HEK293 (cell line): Measurements from ENCODE around the gene TET3.

Experiments used
- CTCF ChIA-PET: fragments of 350-600 bp; formaldehyde crosslinking; extraction: SDS; loops from one replicate; lab custom pipeline; 2021; ENCODE audit warnings: antibody characterized with exemption; lab: Yijun Ruan, JAX
- POLR2A ChIA-PET: fragments of 300-600 bp; formaldehyde crosslinking; extraction: SDS; loops from one replicate; lab custom pipeline; 2020; ENCODE audit warnings: antibody characterized with exemption, inconsistent platforms; lab: Yijun Ruan, JAX
- H3K27ac ChIP-seq: fragments of 200-500 bp; sonication (Bioruptor generic); 2 replicates; pipeline ENCODE4 v1.5.1; 2014; ENCODE audit warnings: low read depth, low read length, control low read depth, inconsistent platforms; ENCODE audit errors: extremely low read depth
- H3K36me3 ChIP-seq, 2 experiments: fragments of 200-500 bp in 1 of 2; sonication (Bioruptor generic) in 1 of 2; 1 replicate in 1 of 2; 2 replicates in 1 of 2; pipeline ENCODE4 v1.5.1; 2014 to 2017; ENCODE audit warnings: inconsistent platforms in 2 of 2, low read length in 2 of 2; ENCODE audit not compliant: control insufficient read depth in 2 of 2, insufficient read depth in 1 of 2
- H3K4me1 ChIP-seq: fragments of 200-500 bp; sonication (Bioruptor generic); 2 replicates; pipeline ENCODE4 v1.5.1; 2014; ENCODE audit warnings: mild to moderate bottlenecking, low read length, inconsistent platforms; ENCODE audit not compliant: control insufficient read depth, insufficient read depth
- H3K4me3 ChIP-seq: 2 replicates; pipeline ENCODE4 v1.5.1; 2011; ENCODE audit warnings: low read depth, mild to moderate bottlenecking, control low read depth, low read length, moderate library complexity
- H3K9me3 ChIP-seq: fragments of 200-500 bp; sonication (Bioruptor generic); 2 replicates; pipeline ENCODE4 v1.5.1; 2014; ENCODE audit warnings: low read depth, low read length, inconsistent platforms; ENCODE audit not compliant: control insufficient read depth, insufficient read depth
- EGR2 ChIP-seq: fragments of 450-650 bp; formaldehyde crosslinking; IDR thresholded peaks from 2 replicates; pipeline ENCODE4 v1.5.1; 2016; ENCODE audit warnings: low read depth, missing biosample characterization, missing genetic modification characterization
- GLI2 ChIP-seq: fragments of 450-650 bp; formaldehyde crosslinking; IDR thresholded peaks from 2 replicates; pipeline ENCODE4; 2017; ENCODE audit warnings: missing biosample characterization, missing genetic modification characterization, low read depth, borderline replicate concordance
- GLIS2 ChIP-seq: fragments of 450-650 bp; formaldehyde crosslinking; IDR thresholded peaks from 2 replicates; pipeline ENCODE4 v1.5.1; 2016; ENCODE audit warnings: missing biosample characterization, missing genetic modification characterization
- OVOL3 ChIP-seq: fragments of 450-650 bp; formaldehyde crosslinking; IDR thresholded peaks from 2 replicates; pipeline ENCODE4 v1.5.1; 2016; ENCODE audit warnings: missing biosample characterization, missing genetic modification characterization
- PATZ1 ChIP-seq: fragments of 450-650 bp; formaldehyde crosslinking; IDR thresholded peaks from 2 replicates; pipeline ENCODE4 v1.5.1; 2016; ENCODE audit warnings: missing biosample characterization, missing genetic modification characterization
- PRDM1 ChIP-seq: fragments of 450-650 bp; formaldehyde crosslinking; IDR thresholded peaks from 2 replicates; pipeline ENCODE4; 2016; ENCODE audit warnings: missing biosample characterization, missing genetic modification characterization
- SALL2 ChIP-seq: fragments of 450-650 bp; formaldehyde crosslinking; IDR thresholded peaks from 2 replicates; pipeline ENCODE4 v1.5.0; 2017; ENCODE audit warnings: missing biosample characterization, mild to moderate bottlenecking, missing genetic modification characterization, borderline replicate concordance
- SP2 ChIP-seq: fragments of 450-650 bp; formaldehyde crosslinking; IDR thresholded peaks from 2 replicates; pipeline ENCODE4 v1.5.1; 2016; ENCODE audit warnings: missing biosample characterization, missing genetic modification characterization
- SP7 ChIP-seq: fragments of 450-650 bp; formaldehyde crosslinking; IDR thresholded peaks from 2 replicates; pipeline ENCODE4 v1.5.1; 2016; ENCODE audit warnings: missing biosample characterization, missing genetic modification characterization
- ZBTB11 ChIP-seq: fragments of 450-650 bp; formaldehyde crosslinking; conservative IDR thresholded peaks from 2 replicates; pipeline ENCODE4 v1.5.1; 2016; ENCODE audit warnings: low read depth, missing biosample characterization, missing genetic modification characterization
- ZBTB26 ChIP-seq: fragments of 450-650 bp; formaldehyde crosslinking; optimal IDR thresholded peaks from 2 replicates; pipeline ENCODE3; 2016; ENCODE audit warnings: missing biosample characterization, mild to moderate bottlenecking, missing genetic modification characterization
- ZBTB44 ChIP-seq: fragments of 450-650 bp; IDR thresholded peaks from 2 replicates; pipeline ENCODE4 v1.5.1; 2018; ENCODE audit warnings: missing biosample characterization, mild to moderate bottlenecking, missing genetic modification characterization
- ZIC2 ChIP-seq: fragments of 450-650 bp; formaldehyde crosslinking; IDR thresholded peaks from 2 replicates; pipeline ENCODE4 v1.5.1; 2016; ENCODE audit warnings: missing biosample characterization, missing genetic modification characterization
- ZNF184 ChIP-seq: fragments of 450-650 bp; IDR thresholded peaks from 2 replicates; pipeline ENCODE4 v1.5.1; 2018; ENCODE audit warnings: missing biosample characterization, mild to moderate bottlenecking, missing genetic modification characterization
- ZNF248 ChIP-seq: fragments of 450-650 bp; formaldehyde crosslinking; IDR thresholded peaks from 2 replicates; pipeline ENCODE4 v1.5.1; 2017; ENCODE audit warnings: missing biosample characterization, missing genetic modification characterization
- ZNF280C ChIP-seq: fragments of 450-650 bp; formaldehyde crosslinking; IDR thresholded peaks from 2 replicates; pipeline ENCODE4 v1.5.1; 2016; ENCODE audit warnings: missing biosample characterization, missing genetic modification characterization
- ZNF521 ChIP-seq: fragments of 450-650 bp; formaldehyde crosslinking; IDR thresholded peaks from 2 replicates; pipeline ENCODE4 v1.5.1; 2017; ENCODE audit warnings: missing biosample characterization, mild to moderate bottlenecking, missing genetic modification characterization
- ZNF571 ChIP-seq: fragments of 450-650 bp; formaldehyde crosslinking; IDR thresholded peaks from 2 replicates; pipeline ENCODE4 v1.5.0; 2017; ENCODE audit warnings: missing biosample characterization, missing genetic modification characterization
- ZNF580 ChIP-seq: fragments of 450-650 bp; formaldehyde crosslinking; IDR thresholded peaks from 2 replicates; pipeline ENCODE4 v1.5.1; 2016; ENCODE audit warnings: missing biosample characterization, missing genetic modification characterization
- ZNF701 ChIP-seq: fragments of 450-650 bp; formaldehyde crosslinking; IDR thresholded peaks from 2 replicates; pipeline ENCODE4 v1.5.1; 2016; ENCODE audit warnings: missing biosample characterization, missing genetic modification characterization
- ZNF792 ChIP-seq: fragments of 450-650 bp; formaldehyde crosslinking; IDR thresholded peaks from 2 replicates; pipeline ENCODE4 v1.5.1; 2016; ENCODE audit warnings: missing biosample characterization, missing genetic modification characterization
- ZSCAN23 ChIP-seq: fragments of 450-650 bp; formaldehyde crosslinking; IDR thresholded peaks from 2 replicates; pipeline ENCODE4 v1.5.1; 2016; ENCODE audit warnings: missing biosample characterization, missing genetic modification characterization

TET3 gene

GRCh38 chr2:73985308-73986084 is 786 bp downstream of the TET3 start (continued):
- TF ChIP-seq ZBTB11 (tag by site-specific recombination) (0 out of 2 replicates have a peak, but pooled peaks have one; percentile 19), PRDM1 (tag by site-specific recombination) (peak; percentile 79; the same call in 1 of the 2 replicates), ZNF701 (tag by site-specific recombination) (no peak), SALL2 (tag by site-specific recombination) (no peak), ZBTB44 (tag by site-specific recombination) (no peak), SP2 (peak; percentile 19; the same call in 1 of the 2 replicates), ZBTB26 (tag by site-specific recombination) (peak; percentile 30), GLIS2 (tag by site-specific recombination) (0 out of 2 replicates have a peak, but pooled peaks have one; percentile 19), SP7 (tag by site-specific recombination) (no peak), ZSCAN23 (tag by site-specific recombination) (no peak)

- Histone ChIP-seq H3K36me3 (peaks cover 4 to 36% of the 10 kb centered on the region in 2 experiments; a peak in 1 of 3 replicates), H3K9me3 (no peaks in the 10 kb centered on the region), H3K27ac (no peak overlapping the region; the same call in 1 of the 2 replicates), H3K4me3 (peak overlapping the region; percentile 51), H3K4me1 (peaks cover 13% of the 10 kb centered on the region)
- ChIA-PET CTCF (no interaction called here), POLR2A (interaction anchor here (0.7 to 2.5 kb wide), 4 partner anchors 11 to 134 kb away, joined by 3 to 10 read pairs (median 4); no protein-coding TSS in a partner anchor)
- TF ChIP-seq EGR2 (peak; percentile 41; the same call in 1 of the 2 replicates), ZNF792 (tag by site-specific recombination) (no peak), ZNF248 (tag by site-specific recombination) (no peak), OVOL3 (tag by site-specific recombination) (no peak), ZNF580 (tag by site-specific recombination) (no peak), ZBTB44 (tag by site-specific recombination) (no peak), GLI2 (tag by site-specific recombination) (no peak), ZNF571 (no peak), ZIC2 (tag by site-specific recombination) (peak; percentile 40), ZNF280C (tag by site-specific recombination) (no peak), PATZ1 (tag by site-specific recombination) (no peak), ZNF184 (no peak), ZNF521 (tag by site-specific recombination) (no peak)
These were observed 1.5 kb downstream of the TET3 start for GRCh38 chr2:73986085-73986681.
